Psoas muscle (tissue), 8 donors: ENCODE data around the gene SPSB3. TPM values are rescaled to one million over a fixed set of nuclear protein-coding genes. Genes with fewer than 3 reads are reported as not detected.

ENCODE experiments used
- ATAC-seq, 4 donors: fragments of 200-7000 bp; cut with Tn5 transposase; one replicate each; pipeline ENCODE4 v1.9.1; 2020; ENCODE audit warnings: moderate library complexity in 3 of 4, mild to moderate bottlenecking in 2 of 4
- DNase-seq, 2 donors: peaks; one replicate each; pipeline ENCODE4 v3.0.0-alpha.2; 2020
- H3K27ac ChIP-seq: fragments of 200-600 bp; one replicate; pipeline ENCODE4 v1.8.0; 2022
- H3K27me3 ChIP-seq, 3 donors: fragments of 200-600 bp in 1 of 3; one replicate each; pipeline versions ENCODE4 v1.6.1 to v1.8.0; 2013 to 2022; ENCODE audit warnings: low read length in 2 of 3, mild to moderate bottlenecking in 2 of 3, moderate library complexity in 1 of 3; ENCODE audit not compliant: insufficient read depth in 3 of 3
- H3K36me3 ChIP-seq, 2 donors: fragments of 200-600 bp in 1 of 2; one replicate each; pipeline versions ENCODE4 v1.6.1 to v1.8.0; 2013 to 2022; ENCODE audit warnings: low read depth in 1 of 2, mild to moderate bottlenecking in 1 of 2, moderate library complexity in 1 of 2; ENCODE audit not compliant: insufficient read depth in 1 of 2
- H3K4me1 ChIP-seq: fragments of 200-600 bp; one replicate; pipeline ENCODE4 v1.8.0; 2022
- H3K4me3 ChIP-seq: fragments of 200-600 bp; one replicate; pipeline ENCODE4 v1.8.0; 2022; ENCODE audit warnings: mild to moderate bottlenecking
- H3K9me3 ChIP-seq: fragments of 200-600 bp; one replicate; pipeline ENCODE4 v1.8.0; 2022
- CTCF ChIP-seq: fragments of 200-600 bp; IDR thresholded peaks from one replicate; pipeline ENCODE4 v1.8.0; 2022; ENCODE audit warnings: antibody characterized with exemption
- WGBS, 3 donors: extraction: QIAGEN DNeasy Blood & Tissue Kit; methylation state at CpG; one replicate each; pipeline versions ENCODE4 v1.1.6 to v1.1.7; 2013; 5-methylcytosine and 5-hydroxymethylcytosine counted together
- intact Hi-C, 2 donors: fragments of 100-400 bp; cut with DNase I; formaldehyde crosslinking; loops; one replicate each; pipeline versions ENCODE4 v1.11.0 to v1.14.2; 2022
- polyA plus RNA-seq, 3 donors: library from polyadenylated mRNA; stranded (reverse); fragments of 200-250 nt; gene quantifications; one replicate each; pipeline ENCODE4 v1.2.3, GENCODE V29; 2013
- total RNA-seq, 4 donors: library from RNA; stranded (reverse); fragmentation: NEBNext Ultra II Directional in 2 of 4; extraction: Animal tissue kit (Norgen Biotek cat#: 25700) in 2 of 4; gene quantifications; one replicate each; pipeline versions ENCODE4 v1.2.1 to v1.2.4, GENCODE V29; 2021 to 2023
- donor health status: healthy with polysubstance abuse.
- donor health status: DM: no; HTN: no; CAD: no; lungs with moderate emphysema.
- donor health status: Bipolar disorder and iron deficiency.
- donor health status: healthy.
- donor health status: DM: yes; HTN: yes; CAD: no.
- donor health status: DM: no; HTN: no; CAD: no.
- donor health status: DM: no; HTN: no; CAD: no.
- donor health status: DM: yes; HTN: yes; CAD: no.

Gene SPSB3
- total and polyA plus RNA-seq, 7 donors, result 26.3 to 108 (median 54.9) TPM

GRCh38 chr16:1746693-1747195 is 35.6 kb downstream of the SPSB3 start:
- H3K4me1 ChIP-seq, result no peaks in the 10 kb centered on the region
- DNase-seq (no peak), ATAC-seq (peak in 1 of 4 donors; percentile 11)
- H3K36me3 ChIP-seq, result peaks cover 0 to 88% of the 10 kb centered on the region in 2 donors
- H3K9me3 ChIP-seq, result no peaks in the 10 kb centered on the region
- 90 to 92% (median 90%) methylated on average over 29 to 31 of the region's 31 CpGs for WGBS, 3 donors
- no peak overlapping the region for H3K27ac ChIP-seq
- intact Hi-C loops, result no loop called here
- no peak overlapping the region for H3K4me3 ChIP-seq
- H3K27me3 ChIP-seq, result no peaks in the 10 kb centered on the region
- TF ChIP-seq CTCF, result no peak

- no peaks in the 10 kb centered on the region for H3K9me3 ChIP-seq
- peak in 1 of 4 donors; percentile 18 for ATAC-seq
- peaks cover 0 to 81% of the 10 kb centered on the region in 2 donors for H3K36me3 ChIP-seq
- TF ChIP-seq CTCF, result no peak
- no peak overlapping the region for H3K27ac ChIP-seq
- no peak overlapping the region for H3K4me3 ChIP-seq
- 75 to 83% (median 80%) methylated on average over 29 of the region's 29 CpGs for WGBS, 3 donors
- no peaks in the 10 kb centered on the region for H3K27me3 ChIP-seq
- DNase-seq, result no peak
- intact Hi-C loops, result no loop called here
- no peaks in the 10 kb centered on the region for H3K4me1 ChIP-seq
Observed at GRCh38 chr16:1745900-1746692, 36.3 kb downstream of the SPSB3 start.

- no peaks in the 10 kb centered on the region for H3K27me3 ChIP-seq
- no peak overlapping the region for H3K4me3 ChIP-seq
- no peak for DNase-seq
- no peak overlapping the region for H3K27ac ChIP-seq
- no peaks in the 10 kb centered on the region for H3K4me1 ChIP-seq
- H3K36me3 ChIP-seq, result peaks cover 0 to 79% of the 10 kb centered on the region in 2 donors
- WGBS, 3 donors, result 84 to 86% (median 84%) methylated on average over 25 of the region's 25 CpGs
- intact Hi-C loops, result no loop called here
- ATAC-seq, result no peak
- H3K9me3 ChIP-seq, result no peaks in the 10 kb centered on the region
- no peak for TF ChIP-seq CTCF
Observed at GRCh38 chr16:1745181-1745899, 37.0 kb downstream of the SPSB3 start.

- H3K4me3 ChIP-seq, result no peak overlapping the region
- no peaks in the 10 kb centered on the region for H3K4me1 ChIP-seq
- no peak overlapping the region for H3K27ac ChIP-seq
- no peak for ATAC-seq
- no peak for DNase-seq
- no peaks in the 10 kb centered on the region for H3K27me3 ChIP-seq
- no peaks in the 10 kb centered on the region for H3K9me3 ChIP-seq
- intact Hi-C loops, result no loop called here
- no peak for TF ChIP-seq CTCF
- WGBS, 3 donors, result 85 to 91% (median 90%) methylated on average over 22 to 24 of the region's 24 CpGs
- peaks cover 0 to 70% of the 10 kb centered on the region in 2 donors for H3K36me3 ChIP-seq
Observed at GRCh38 chr16:1744338-1744840, 38.0 kb downstream of the SPSB3 start.
